ENCODE results near the gene CCNJL.

CCNJL gene

GRCh38 chr5:160289356-160289651 is 23.1 kb downstream of the CCNJL start:
- no peak for DNase-seq

- DNase-seq, result no peak
These were observed 24.8 kb downstream of the CCNJL start for GRCh38 chr5:160287378-160288051.

GRCh38 chr5:160286947-160287346 is 25.4 kb downstream of the CCNJL start:
- DNase-seq, result no peak

- DNase-seq, result no peak
These were observed 27.0 kb downstream of the CCNJL start for GRCh38 chr5:160285316-160285715.

- no peak for DNase-seq
These were observed 28.0 kb downstream of the CCNJL start for GRCh38 chr5:160284291-160284873.

- DNase-seq, result no peak
These were observed 31.1 kb downstream of the CCNJL start for GRCh38 chr5:160281275-160281674.

- no peak for DNase-seq
These were observed 31.8 kb downstream of the CCNJL start for GRCh38 chr5:160280384-160281095.

- no peak for DNase-seq
These were observed 34.0 kb downstream of the CCNJL start for GRCh38 chr5:160278343-160278742.

- no peak for DNase-seq
These were observed 37.9 kb downstream of the CCNJL start for GRCh38 chr5:160274483-160274931.

GRCh38 chr5:160272889-160273288 is 39.5 kb downstream of the CCNJL start:
- no peak for DNase-seq

GRCh38 chr5:160272264-160272663 is 40.1 kb downstream of the CCNJL start:
- no peak for DNase-seq

- no peak for DNase-seq
These were observed 40.5 kb downstream of the CCNJL start for GRCh38 chr5:160271836-160272235.

- no peak for DNase-seq
These were observed 41.0 kb downstream of the CCNJL start for GRCh38 chr5:160271396-160271795.

GRCh38 chr5:160270704-160271103 is 41.7 kb downstream of the CCNJL start:
- no peak for DNase-seq

- DNase-seq, result no peak
These were observed 43.3 kb downstream of the CCNJL start for GRCh38 chr5:160269017-160269416.

GRCh38 chr5:160268121-160268520 is 44.2 kb downstream of the CCNJL start:
- no peak for DNase-seq

GRCh38 chr5:160266752-160267345 is 45.5 kb downstream of the CCNJL start:
- no peak for DNase-seq

- DNase-seq, result no peak
These were observed 46.3 kb downstream of the CCNJL start for GRCh38 chr5:160266044-160266443.

GRCh38 chr5:160263326-160263855 is 49.0 kb downstream of the CCNJL start:
- DNase-seq, result no peak

- DNase-seq, result no peak
These were observed 50.0 kb downstream of the CCNJL start for GRCh38 chr5:160262151-160263074.

- no peak for DNase-seq
These were observed 51.2 kb downstream of the CCNJL start for GRCh38 chr5:160260881-160261815.
